ENCODE data around the gene RASSF8. TPM values are rescaled to one million over a fixed set of nuclear protein-coding genes. Genes with fewer than 3 reads are reported as not detected.
A peak's percentile ranks its signal among the peaks of the same experiment; 100 is the strongest.

Gene RASSF8
- total RNA-seq, 1 donor: 97.4 TPM

- Histone ChIP-seq H3K36me3 (ENCODE audit: insufficient read depth, low read length) (no peaks in the 10 kb centered on the region), H3K79me2 (ENCODE audit: insufficient read depth, low read length) (peaks cover 56% of the 10 kb centered on the region), H3K9me3 (ENCODE audit: low read depth, low read length) (no peaks in the 10 kb centered on the region), H4K20me1 (ENCODE audit: insufficient read depth, low read length) (peaks cover 10% of the 10 kb centered on the region), H3K4me3 (ENCODE audit: insufficient read depth, low read length) (no peak overlapping the region), H3K27ac (ENCODE audit: low read depth, low read length) (no peak overlapping the region), H3K4me2 (ENCODE audit: insufficient read depth, low read length) (no peak overlapping the region), H3K4me1 (ENCODE audit: insufficient read depth, low read length) (peaks cover 24% of the 10 kb centered on the region), H2AFZ (ENCODE audit: low read length) (no peak overlapping the region), H3K27me3 (ENCODE audit: insufficient read depth, low read length) (no peaks in the 10 kb centered on the region)
- no peak for DNase-seq (ENCODE audit: insufficient read length, low spot score, missing footprints)
- no peak for TF ChIP-seq CTCF (IDR thresholded peaks at IDR 0.05; ENCODE audit: extremely low read depth, low read depth, low read length)
Measured at GRCh38 chr12:26058308-26058707, 99.8 kb downstream of the RASSF8 start.

GRCh38 chr12:26058818-26059217, 100.3 kb downstream of the RASSF8 start:
- no peak overlapping the region for H3K4me2 ChIP-seq (ENCODE audit: insufficient read depth, low read length)
- peaks cover 6% of the 10 kb centered on the region for H4K20me1 ChIP-seq (ENCODE audit: insufficient read depth, low read length)
- no peak for DNase-seq (ENCODE audit: insufficient read length, low spot score, missing footprints)
- peaks cover 19% of the 10 kb centered on the region for H3K4me1 ChIP-seq (ENCODE audit: insufficient read depth, low read length)
- TF ChIP-seq CTCF (IDR thresholded peaks at IDR 0.05; ENCODE audit: extremely low read depth, low read depth, low read length): no peak
- no peak overlapping the region for H2AFZ ChIP-seq (ENCODE audit: low read length)
- H3K4me3 ChIP-seq (ENCODE audit: insufficient read depth, low read length): no peak overlapping the region
- H3K9me3 ChIP-seq (ENCODE audit: low read depth, low read length): no peaks in the 10 kb centered on the region
- H3K27me3 ChIP-seq (ENCODE audit: insufficient read depth, low read length): no peaks in the 10 kb centered on the region
- no peaks in the 10 kb centered on the region for H3K36me3 ChIP-seq (ENCODE audit: insufficient read depth, low read length)
- H3K27ac ChIP-seq (ENCODE audit: low read depth, low read length): no peak overlapping the region
- H3K79me2 ChIP-seq (ENCODE audit: insufficient read depth, low read length): peaks cover 51% of the 10 kb centered on the region

DNA sequence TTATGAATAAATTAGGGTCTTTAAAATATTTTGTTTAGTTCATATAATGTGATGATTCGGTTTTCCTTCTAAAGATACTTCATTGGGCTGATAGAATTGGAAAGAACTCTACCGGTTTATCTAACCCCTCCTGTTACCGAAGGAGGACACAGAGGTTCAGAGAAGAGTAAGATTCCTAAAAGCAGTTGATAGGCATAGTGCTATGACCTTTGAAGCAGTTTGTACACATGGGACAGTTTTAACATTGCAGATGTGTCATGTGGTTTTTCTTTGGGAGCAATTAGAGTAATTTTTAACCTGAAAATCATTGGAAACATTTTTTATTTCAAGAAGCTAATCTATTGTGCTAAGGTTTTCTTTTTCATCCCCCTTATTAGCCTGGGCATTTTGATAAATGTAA, 103.5 kb downstream of the RASSF8 start:
- H3K27ac ChIP-seq (ENCODE audit: low read depth, low read length): no peak overlapping the region
- TF ChIP-seq CTCF (IDR thresholded peaks at IDR 0.05; ENCODE audit: extremely low read depth, low read depth, low read length): no peak
- H3K4me1 ChIP-seq (ENCODE audit: insufficient read depth, low read length): peaks cover 9% of the 10 kb centered on the region
- H3K36me3 ChIP-seq (ENCODE audit: insufficient read depth, low read length): peaks cover 4% of the 10 kb centered on the region
- H3K79me2 ChIP-seq (ENCODE audit: insufficient read depth, low read length): peaks cover 44% of the 10 kb centered on the region
- H3K4me2 ChIP-seq (ENCODE audit: insufficient read depth, low read length): no peak overlapping the region
- H2AFZ ChIP-seq (ENCODE audit: low read length): no peak overlapping the region
- H3K27me3 ChIP-seq (ENCODE audit: insufficient read depth, low read length): no peaks in the 10 kb centered on the region
- DNase-seq (ENCODE audit: insufficient read length, low spot score, missing footprints): no peak
- H4K20me1 ChIP-seq (ENCODE audit: insufficient read depth, low read length): no peaks in the 10 kb centered on the region
- H3K9me3 ChIP-seq (ENCODE audit: low read depth, low read length): no peaks in the 10 kb centered on the region
- no peak overlapping the region for H3K4me3 ChIP-seq (ENCODE audit: insufficient read depth, low read length)

GRCh38 chr12:26062566-26062965, 104.1 kb downstream of the RASSF8 start:
- no peak overlapping the region for H3K4me2 ChIP-seq (ENCODE audit: insufficient read depth, low read length)
- no peak overlapping the region for H3K27ac ChIP-seq (ENCODE audit: low read depth, low read length)
- H3K9me3 ChIP-seq (ENCODE audit: low read depth, low read length): no peaks in the 10 kb centered on the region
- no peaks in the 10 kb centered on the region for H3K27me3 ChIP-seq (ENCODE audit: insufficient read depth, low read length)
- H3K36me3 ChIP-seq (ENCODE audit: insufficient read depth, low read length): peaks cover 9% of the 10 kb centered on the region
- H3K4me1 ChIP-seq (ENCODE audit: insufficient read depth, low read length): peaks cover 9% of the 10 kb centered on the region
- no peaks in the 10 kb centered on the region for H4K20me1 ChIP-seq (ENCODE audit: insufficient read depth, low read length)
- peak; percentile 73 for DNase-seq (ENCODE audit: insufficient read length, low spot score, missing footprints)
- H2AFZ ChIP-seq (ENCODE audit: low read length): no peak overlapping the region
- no peak overlapping the region for H3K4me3 ChIP-seq (ENCODE audit: insufficient read depth, low read length)
- no peak for TF ChIP-seq CTCF (IDR thresholded peaks at IDR 0.05; ENCODE audit: extremely low read depth, low read depth, low read length)
- H3K79me2 ChIP-seq (ENCODE audit: insufficient read depth, low read length): peaks cover 44% of the 10 kb centered on the region
